DOHH2 (cell line): Measurements from ENCODE around the gene TGFB2.

ENCODE experiments used
- H3F3A ChIP-seq: fragments of 200-600 bp; sonication (generic), shearing (Covaris generic); 2 replicates; pipeline ENCODE4 v1.6.0; 2016; ENCODE audit warnings: antibody characterized with exemption, mild to moderate bottlenecking; ENCODE audit not compliant: control insufficient read depth, insufficient read depth
- H3K27ac ChIP-seq: fragments of 200-600 bp; sonication (generic); 2 replicates; pipeline ENCODE4 v1.5.1; 2014; ENCODE audit warnings: low read depth, mild to moderate bottlenecking, low read length, moderate library complexity
- H3K27me3 ChIP-seq: fragments of 200-600 bp; sonication (generic); 2 replicates; pipeline ENCODE4 v1.6.1; 2014; ENCODE audit warnings: mild to moderate bottlenecking, low read length, mixed read lengths; ENCODE audit not compliant: control insufficient read depth
- H3K36me3 ChIP-seq: fragments of 200-600 bp; sonication (generic); 2 replicates; pipeline ENCODE4 v1.6.1; 2014; ENCODE audit warnings: mild to moderate bottlenecking, low read length, moderate library complexity, mixed read lengths; ENCODE audit not compliant: control insufficient read depth
- H3K4me1 ChIP-seq: fragments of 200-600 bp; sonication (generic); 2 replicates; pipeline ENCODE4 v1.6.1; 2014; ENCODE audit warnings: mild to moderate bottlenecking, low read length, mixed read lengths; ENCODE audit not compliant: control insufficient read depth
- H3K4me2 ChIP-seq: fragments of 200-600 bp; sonication (generic); 2 replicates; pipeline ENCODE4 v1.6.0; 2014; ENCODE audit warnings: mild to moderate bottlenecking, low read length, moderate library complexity
- H3K4me3 ChIP-seq: fragments of 200-600 bp; sonication (generic); 2 replicates; pipeline ENCODE4 v1.5.1; 2014; ENCODE audit warnings: mild to moderate bottlenecking, low read length, mixed read lengths
- H3K79me2 ChIP-seq: fragments of 200-600 bp; sonication (generic); 2 replicates; pipeline ENCODE4 v1.6.1; 2014; ENCODE audit warnings: mild to moderate bottlenecking, low read length, mixed read lengths; ENCODE audit not compliant: control insufficient read depth
- H3K9me2 ChIP-seq: fragments of 200-600 bp; sonication (generic); replicated peaks from 2 replicates; pipeline ENCODE4 v1.6.1; 2014; ENCODE audit warnings: mild to moderate bottlenecking, low read length, mixed read lengths; ENCODE audit not compliant: control insufficient read depth
- H3K9me3 ChIP-seq: fragments of 200-600 bp; sonication (generic); 2 replicates; pipeline ENCODE4 v1.6.1; 2014; ENCODE audit warnings: antibody characterized with exemption, low read length, mixed read lengths; ENCODE audit not compliant: control insufficient read depth, insufficient read depth
- H4K20me1 ChIP-seq: fragments of 200-600 bp; sonication (generic); 2 replicates; pipeline ENCODE4 v1.6.0; 2014; ENCODE audit warnings: low read depth, mild to moderate bottlenecking, antibody characterized with exemption, low read length, moderate library complexity; ENCODE audit not compliant: control insufficient read depth, insufficient read depth
- CTCF ChIP-seq: fragments of 200-600 bp; sonication (generic); IDR thresholded peaks from one replicate; pipeline ENCODE4 v1.5.1; 2014; ENCODE audit warnings: antibody characterized with exemption, mild to moderate bottlenecking, low read depth, low read length; ENCODE audit not compliant: poor library complexity, severe bottlenecking
- EZH2phosphoT487 ChIP-seq: fragments of 200-600 bp; sonication (generic); IDR thresholded peaks from 2 replicates; pipeline ENCODE4 v1.6.1; 2017; ENCODE audit warnings: borderline replicate concordance, mild to moderate bottlenecking, antibody characterized with exemption, low read length, moderate library complexity, mixed read lengths

TGFB2 gene

GRCh38 chr1:218304281-218305039 lies 40.7 kb upstream of the TGFB2 start:
- Histone ChIP-seq H3K4me1 (no peaks in the 10 kb centered on the region), H3K36me3 (peaks cover 79% of the 10 kb centered on the region), H3K4me2 (no peak overlapping the region)

GRCh38 chr1:218305472-218306064 lies 39.6 kb upstream of the TGFB2 start:
- H3K36me3 ChIP-seq, result peaks cover 80% of the 10 kb centered on the region
- no peaks in the 10 kb centered on the region for H3K27me3 ChIP-seq
- no peaks in the 10 kb centered on the region for H3K4me1 ChIP-seq
- peaks cover 24% of the 10 kb centered on the region for H3K79me2 ChIP-seq
- no peak overlapping the region for H3K4me2 ChIP-seq
- H3K27ac ChIP-seq, result no peak overlapping the region
- H3K4me3 ChIP-seq, result no peak overlapping the region
- TF ChIP-seq EZH2phosphoT487 (no peak), CTCF (no peak)
- no peaks in the 10 kb centered on the region for H3F3A ChIP-seq
- H4K20me1 ChIP-seq, result 0 out of 2 replicates have a peak, but pooled peaks cover 5% of the 10 kb centered on the region
- H3K9me2 ChIP-seq, result no peaks in the 10 kb centered on the region
- H3K9me3 ChIP-seq, result no peaks in the 10 kb centered on the region

More at GRCh38 chr1:218304281-218305039, 40.7 kb upstream of the TGFB2 start:
- Histone ChIP-seq H3K79me2 (peaks cover 35% of the 10 kb centered on the region), H3K27me3 (no peaks in the 10 kb centered on the region), H4K20me1 (0 out of 2 replicates have a peak, but pooled peaks cover 5% of the 10 kb centered on the region), H3K9me2 (no peaks in the 10 kb centered on the region), H3F3A (no peaks in the 10 kb centered on the region), H3K4me3 (no peak overlapping the region), H3K27ac (no peak overlapping the region), H3K9me3 (no peaks in the 10 kb centered on the region)
- TF ChIP-seq EZH2phosphoT487, result no peak
- TF ChIP-seq CTCF, result no peak

- Histone ChIP-seq H3K36me3 (peaks cover 44% of the 10 kb centered on the region), H3K27me3 (no peaks in the 10 kb centered on the region), H3K79me2 (no peaks in the 10 kb centered on the region), H3F3A (no peaks in the 10 kb centered on the region), H3K27ac (no peak overlapping the region), H3K4me2 (no peak overlapping the region), H4K20me1 (no peaks in the 10 kb centered on the region), H3K9me2 (no peaks in the 10 kb centered on the region), H3K4me3 (no peak overlapping the region), H3K4me1 (no peaks in the 10 kb centered on the region), H3K9me3 (no peaks in the 10 kb centered on the region)
- no peak for TF ChIP-seq EZH2phosphoT487
- TF ChIP-seq CTCF, result no peak
These were observed 32.6 kb upstream of the TGFB2 start for GRCh38 chr1:218312509-218312908.
